Stomach smooth muscle (tissue), 2 donors: ENCODE data around the gene ATXN3.

Experiments
- H3K27ac ChIP-seq: one replicate; pipeline ENCODE4 v1.7.0; 2013; ENCODE audit warnings: mild to moderate bottlenecking, low read length, inconsistent platforms
- H3K27me3 ChIP-seq, 2 donors: one replicate each; pipeline ENCODE4 v1.7.0; 2013; ENCODE audit warnings: low read length in 2 of 2; ENCODE audit not compliant: insufficient read depth in 2 of 2, control insufficient read depth in 1 of 2
- H3K36me3 ChIP-seq, 2 donors: one replicate each; pipeline ENCODE4 v1.7.0; 2013; ENCODE audit warnings: low read length in 2 of 2; ENCODE audit not compliant: control insufficient read depth in 2 of 2, insufficient read depth in 2 of 2
- H3K4me1 ChIP-seq: one replicate; pipeline ENCODE4 v1.7.0; 2013; ENCODE audit warnings: low read length; ENCODE audit not compliant: control insufficient read depth, insufficient read depth
- H3K4me3 ChIP-seq, 2 donors: one replicate each; pipeline ENCODE4 v1.7.0; 2013; ENCODE audit warnings: low read length in 2 of 2
- H3K9ac ChIP-seq, 2 donors: one replicate each; pipeline ENCODE4 v1.7.0; 2013; ENCODE audit warnings: low read length in 2 of 2, mild to moderate bottlenecking in 1 of 2
- H3K9me3 ChIP-seq, 2 donors: one replicate each; pipeline ENCODE4 v1.7.0; 2013; ENCODE audit warnings: low read length in 2 of 2; ENCODE audit not compliant: control insufficient read depth in 2 of 2
- donor health status: healthy.
- donor health status: Pancreatic carcinoma.

ATXN3 gene

DNA sequence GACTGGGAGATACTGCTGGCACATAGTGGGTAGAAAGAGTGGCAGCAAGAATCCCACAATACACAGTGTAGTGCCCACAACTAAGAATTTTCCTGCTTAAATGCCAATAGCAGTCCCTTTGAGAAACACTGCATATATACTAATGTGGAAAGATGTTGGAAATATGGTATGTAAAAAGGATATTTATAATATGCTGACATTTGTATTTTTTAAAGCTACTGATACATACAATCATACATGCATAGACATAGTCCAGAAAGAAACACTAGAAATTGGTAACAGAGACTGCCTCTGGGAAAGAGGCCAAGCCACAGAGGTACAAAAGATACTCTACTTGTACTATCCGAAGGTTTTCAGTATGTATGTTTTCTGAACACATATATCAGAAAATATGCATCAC lies 96.8 kb downstream of the ATXN3 start:
- Histone ChIP-seq H3K4me3 (no peak overlapping the region), H3K27me3 (no peaks in the 10 kb centered on the region), H3K27ac (no peak overlapping the region), H3K9ac (no peak overlapping the region), H3K36me3 (peaks cover 10 to 41% of the 10 kb centered on the region in 2 donors), H3K9me3 (no peaks in the 10 kb centered on the region), H3K4me1 (no peaks in the 10 kb centered on the region)
